Endodermal cell (in vitro differentiated cells): ENCODE measurements around the gene ATXN2. TPM values are rescaled to one million over a fixed set of nuclear protein-coding genes. Genes with fewer than 3 reads are reported as not detected.
A peak's percentile ranks its signal among the peaks of the same experiment; 100 is the strongest.

Experiments used
- DNase-seq: peaks from one replicate; pipeline ENCODE4 v3.0.0-alpha.2; 2017
- H3K27ac ChIP-seq: 2 replicates; pipeline ENCODE4 v1.5.1; 2013; ENCODE audit warnings: mild to moderate bottlenecking, low read depth, low read length, moderate library complexity
- H3K27me3 ChIP-seq: 2 replicates; pipeline ENCODE4 v1.6.1; 2013; ENCODE audit warnings: mild to moderate bottlenecking, low read length, moderate library complexity; ENCODE audit not compliant: insufficient read depth, control insufficient read depth, poor library complexity, severe bottlenecking
- H3K36me3 ChIP-seq: 2 replicates; pipeline ENCODE4 v1.7.0; 2013; ENCODE audit warnings: mild to moderate bottlenecking, low read length, moderate library complexity; ENCODE audit not compliant: control insufficient read depth, insufficient read depth
- H3K4me1 ChIP-seq: one replicate; pipeline ENCODE4 v1.7.0; 2013; ENCODE audit warnings: low read length; ENCODE audit not compliant: control insufficient read depth, insufficient read depth
- H3K4me3 ChIP-seq: 2 replicates; pipeline ENCODE4 v1.5.1; 2013; ENCODE audit warnings: mild to moderate bottlenecking, low read length, moderate library complexity
- H3K9ac ChIP-seq: 2 replicates; pipeline ENCODE4 v1.6.1; 2013; ENCODE audit warnings: mild to moderate bottlenecking, low read length, moderate library complexity; ENCODE audit not compliant: poor library complexity, severe bottlenecking; ENCODE audit errors: extremely low read depth
- H3K9me3 ChIP-seq: 2 replicates; pipeline ENCODE4 v1.6.1; 2013; ENCODE audit warnings: mild to moderate bottlenecking, low read length, moderate library complexity; ENCODE audit not compliant: control insufficient read depth
- H3K27ac Mint-ChIP-seq: 2 replicates; pipeline ENCODE4 v1.8.0; 2020; ENCODE audit warnings: mixed read lengths
- H3K27me3 Mint-ChIP-seq: 2 replicates; pipeline ENCODE4 v1.8.0; 2021; ENCODE audit warnings: mild to moderate bottlenecking, mixed read lengths; ENCODE audit not compliant: insufficient read depth
- H3K36me3 Mint-ChIP-seq: 2 replicates; pipeline ENCODE4 v1.8.0; 2020; ENCODE audit warnings: low read depth, mixed read lengths
- H3K4me1 Mint-ChIP-seq: 2 replicates; pipeline ENCODE4 v1.8.0; 2020; ENCODE audit warnings: mixed read lengths
- H3K4me3 Mint-ChIP-seq: 2 replicates; pipeline ENCODE4 v1.8.0; 2020; ENCODE audit warnings: mild to moderate bottlenecking, moderate library complexity, mixed read lengths
- H3K9me3 Mint-ChIP-seq: 2 replicates; pipeline ENCODE4 v1.8.0; 2020; ENCODE audit warnings: mild to moderate bottlenecking, mixed read lengths
- CTCF ChIP-seq: fragments of 200-600 bp; sonication (generic); conservative IDR thresholded peaks from 2 replicates; pipeline ENCODE4 v1.5.0; 2021; ENCODE audit warnings: antibody characterized with exemption, mild to moderate bottlenecking
- WGBS, 2 experiments: methylation state at CpG; one replicate each; pipeline versions ENCODE4 v1.1.5 to v1.1.7; 2013; ENCODE audit warnings: missing lambda C conversion rate in 2 of 2, mixed read lengths in 1 of 2; ENCODE audit not compliant: insufficient coverage in 1 of 2, insufficient read length in 1 of 2; 5-methylcytosine and 5-hydroxymethylcytosine counted together
- total RNA-seq, 2 donors: library from RNA; stranded (reverse); fragmentation: NEBNext Ultra II Directional in 1 of 2; extraction: Animal tissue kit (Norgen Biotek cat#: 25700) in 1 of 2; gene quantifications; 2 replicates in 1 of 2; 3 replicates in 1 of 2; pipeline ENCODE4 v1.2.1, GENCODE V29; 2021

ATXN2 gene
- total RNA-seq, 2 donors from 2014 or later: 85.7 to 87.3 TPM

GRCh38 chr12:111417784-111418593 is 181.1 kb downstream of the ATXN2 start:
- H3K9ac ChIP-seq: no peak overlapping the region
- Mint-ChIP-seq H3K4me1 (peaks cover 8% of the 10 kb centered on the region), H3K9me3 (no peaks in the 10 kb centered on the region), H3K36me3 (peaks cover 10% of the 10 kb centered on the region), H3K4me3 (no peak overlapping the region), H3K27me3 (no peaks in the 10 kb centered on the region), H3K27ac (no peak overlapping the region)
- no peak overlapping the region for H3K27ac ChIP-seq
- H3K4me1 ChIP-seq: peaks cover 6% of the 10 kb centered on the region
- H3K4me3 ChIP-seq: no peak overlapping the region
- no peaks in the 10 kb centered on the region for H3K36me3 ChIP-seq
- H3K9me3 ChIP-seq: no peaks in the 10 kb centered on the region
- no peaks in the 10 kb centered on the region for H3K27me3 ChIP-seq
- TF ChIP-seq CTCF: no peak
- no peak for DNase-seq
- 92 to 95% methylated on average over 39 to 67 of the region's 67 CpGs for WGBS, 2 experiments

- WGBS, 2 experiments: 94% methylated on average over 2 of the region's 2 CpGs; no CpG with 5 or more reads in 1 of the 2 experiments
- Histone ChIP-seq H3K27me3 (no peaks in the 10 kb centered on the region), H3K4me1 (peaks cover 10% of the 10 kb centered on the region), H3K36me3 (no peaks in the 10 kb centered on the region), H3K27ac (no peak overlapping the region), H3K9ac (no peak overlapping the region), H3K9me3 (no peaks in the 10 kb centered on the region), H3K4me3 (no peak overlapping the region)
- no peak for TF ChIP-seq CTCF
- Mint-ChIP-seq H3K4me3 (no peak overlapping the region), H3K36me3 (peaks cover 10% of the 10 kb centered on the region), H3K27ac (no peak overlapping the region), H3K9me3 (no peaks in the 10 kb centered on the region), H3K27me3 (no peaks in the 10 kb centered on the region), H3K4me1 (peaks cover 13% of the 10 kb centered on the region)
- DNase-seq: no peak
These were observed 181.8 kb downstream of the ATXN2 start for GRCh38 chr12:111417290-111417689.

- WGBS, 2 experiments: 92 to 95% methylated on average over 2 to 7 of the region's 7 CpGs
- H3K27ac Mint-ChIP-seq: peak overlapping the region; percentile 49
These were observed 184.3 kb downstream of the ATXN2 start for GRCh38 chr12:111414711-111415252.

More at GRCh38 chr12:111414711-111415252, 184.3 kb downstream of the ATXN2 start:
- TF ChIP-seq CTCF: no peak
- peaks cover 22% of the 10 kb centered on the region for H3K4me1 ChIP-seq
- no peaks in the 10 kb centered on the region for H3K27me3 ChIP-seq
- H3K9ac ChIP-seq: no peak overlapping the region
- Mint-ChIP-seq H3K9me3 (no peaks in the 10 kb centered on the region), H3K27me3 (no peaks in the 10 kb centered on the region), H3K4me3 (no peak overlapping the region), H3K4me1 (peaks cover 28% of the 10 kb centered on the region), H3K36me3 (no peaks in the 10 kb centered on the region)
- no peak for DNase-seq
- no peak overlapping the region for H3K27ac ChIP-seq
- H3K36me3 ChIP-seq: no peaks in the 10 kb centered on the region
- H3K9me3 ChIP-seq: no peaks in the 10 kb centered on the region
- no peak overlapping the region for H3K4me3 ChIP-seq
